Measurements from ENCODE around the gene PDE1A.

DNA sequence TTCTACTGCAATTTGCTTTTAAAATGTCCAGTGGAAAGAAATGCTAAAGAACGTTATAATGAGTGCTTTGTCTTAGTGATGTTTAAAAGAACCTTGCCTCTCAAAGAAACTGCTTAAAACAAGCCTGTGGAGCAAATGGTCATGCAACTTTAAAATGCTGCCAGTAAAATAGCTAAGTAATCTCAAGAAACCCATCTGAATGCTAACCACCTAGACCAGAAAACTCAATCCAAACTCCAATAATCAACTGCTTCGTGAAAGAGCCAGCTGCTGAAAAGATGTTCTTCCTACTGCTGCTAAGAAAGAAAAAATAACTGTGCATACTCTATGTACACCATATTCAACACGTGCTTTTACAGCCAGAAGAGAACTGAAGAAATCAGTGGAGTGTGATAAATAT lies 145.6 kb downstream of the PDE1A start:
- TF ChIP-seq, protein P1, sequence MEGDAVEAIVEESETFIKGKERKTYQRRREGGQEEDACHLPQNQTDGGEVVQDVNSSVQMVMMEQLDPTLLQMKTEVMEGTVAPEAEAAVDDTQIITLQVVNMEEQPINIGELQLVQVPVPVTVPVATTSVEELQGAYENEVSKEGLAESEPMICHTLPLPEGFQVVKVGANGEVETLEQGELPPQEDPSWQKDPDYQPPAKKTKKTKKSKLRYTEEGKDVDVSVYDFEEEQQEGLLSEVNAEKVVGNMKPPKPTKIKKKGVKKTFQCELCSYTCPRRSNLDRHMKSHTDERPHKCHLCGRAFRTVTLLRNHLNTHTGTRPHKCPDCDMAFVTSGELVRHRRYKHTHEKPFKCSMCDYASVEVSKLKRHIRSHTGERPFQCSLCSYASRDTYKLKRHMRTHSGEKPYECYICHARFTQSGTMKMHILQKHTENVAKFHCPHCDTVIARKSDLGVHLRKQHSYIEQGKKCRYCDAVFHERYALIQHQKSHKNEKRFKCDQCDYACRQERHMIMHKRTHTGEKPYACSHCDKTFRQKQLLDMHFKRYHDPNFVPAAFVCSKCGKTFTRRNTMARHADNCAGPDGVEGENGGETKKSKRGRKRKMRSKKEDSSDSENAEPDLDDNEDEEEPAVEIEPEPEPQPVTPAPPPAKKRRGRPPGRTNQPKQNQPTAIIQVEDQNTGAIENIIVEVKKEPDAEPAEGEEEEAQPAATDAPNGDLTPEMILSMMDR (IDR thresholded peaks at IDR 0.05) = no peak
- TF ChIP-seq POLR2A (IDR thresholded peaks at IDR 0.05) = no peak

All from uterus (tissue), 2 donors.